T-cell (primary cell): Measurements from ENCODE around the gene DNAJC18. TPM values are rescaled to one million over a fixed set of nuclear protein-coding genes. Genes with fewer than 3 reads are reported as not detected.

Experiments
- ATAC-seq, 4 experiments: fragments of 200-7000 bp in 3 of 4; fragments of 150-1000 bp in 1 of 4; cut with Tn5 transposase; replicated peaks in 1 of 4; 1 replicate in 3 of 4; 2 replicates in 1 of 4; pipeline ENCODE4 v1.10.0; 2021; ENCODE audit warnings: moderate library complexity in 3 of 4, mild to moderate bottlenecking in 2 of 4, moderate number of reproducible peaks in 1 of 4
- CTCF ChIA-PET, 2 donors: fragments of 300-600 bp; sonication (Branson Sonifier 250); formaldehyde crosslinking; loops; one replicate each; lab custom pipeline; 2022; ENCODE audit warnings: antibody characterized with exemption in 2 of 2; lab: Charles Lee
- POLR2A ChIA-PET, 2 donors: fragments of 300-600 bp; sonication (Branson Sonifier 250); formaldehyde crosslinking; loops; one replicate each; lab custom pipeline; 2022; ENCODE audit warnings: antibody characterized with exemption in 2 of 2; lab: Charles Lee
- DNase-seq, 35 experiments: peaks; one replicate each; pipeline versions ENCODE4 v3.0.0 to v3.0.0-alpha.2; 2013 to 2023
- H3K27ac ChIP-seq: one replicate; pipeline ENCODE4 v1.5.1; 2013; ENCODE audit warnings: low read length
- H3K27me3 ChIP-seq, 2 experiments: replicated peaks in 1 of 2; 1 replicate in 1 of 2; 2 replicates in 1 of 2; pipeline versions ENCODE4 v1.6.1 to v1.7.0; 2013; ENCODE audit warnings: low read length in 1 of 2, mixed read lengths in 1 of 2; ENCODE audit not compliant: control insufficient read depth in 2 of 2, insufficient read depth in 2 of 2; ENCODE audit errors: extremely low read depth in 1 of 2
- H3K36me3 ChIP-seq, 2 donors: 1 replicate in 1 of 2; 2 replicates in 1 of 2; pipeline versions ENCODE4 v1.6.1 to v1.7.0; 2013; ENCODE audit warnings: low read length in 1 of 2; ENCODE audit not compliant: control insufficient read depth in 2 of 2, insufficient read depth in 1 of 2; ENCODE audit errors: extremely low read depth in 1 of 2
- H3K4me1 ChIP-seq, 2 experiments: 1 replicate in 1 of 2; 2 replicates in 1 of 2; pipeline versions ENCODE4 v1.6.1 to v1.7.0; 2013; ENCODE audit warnings: low read length in 2 of 2, mixed read lengths in 1 of 2; ENCODE audit not compliant: insufficient read depth in 2 of 2, control insufficient read depth in 1 of 2; ENCODE audit errors: extremely low read depth in 1 of 2
- H3K4me3 ChIP-seq, 2 donors: 1 replicate in 1 of 2; 2 replicates in 1 of 2; pipeline versions ENCODE4 v1.5.1 to v1.7.0; 2013; ENCODE audit warnings: mild to moderate bottlenecking in 2 of 2, low read length in 1 of 2, moderate library complexity in 1 of 2; ENCODE audit not compliant: control insufficient read depth in 1 of 2; ENCODE audit errors: extremely low read depth in 1 of 2
- H3K9me3 ChIP-seq: 2 replicates; pipeline ENCODE4 v1.7.0; 2013
- H3K27ac Mint-ChIP-seq, 2 donors: one replicate each; pipeline ENCODE4 v1.8.0; 2020 to 2021; ENCODE audit warnings: mild to moderate bottlenecking in 2 of 2, mixed read lengths in 2 of 2
- H3K27me3 Mint-ChIP-seq, 2 donors: one replicate each; pipeline ENCODE4 v1.8.0; 2021 to 2022; ENCODE audit warnings: mixed read lengths in 2 of 2
- H3K36me3 Mint-ChIP-seq: one replicate; pipeline ENCODE4 v1.8.0; 2021; ENCODE audit warnings: mixed read lengths
- H3K4me1 Mint-ChIP-seq, 3 donors: one replicate each; pipeline ENCODE4 v1.8.0; 2020 to 2022; ENCODE audit warnings: mixed read lengths in 3 of 3, mild to moderate bottlenecking in 1 of 3
- H3K4me3 Mint-ChIP-seq, 3 donors: one replicate each; pipeline ENCODE4 v1.8.0; 2020 to 2022; ENCODE audit warnings: mild to moderate bottlenecking in 3 of 3, mixed read lengths in 3 of 3, moderate library complexity in 3 of 3
- H3K9me3 Mint-ChIP-seq, 3 donors: one replicate each; pipeline ENCODE4 v1.8.0; 2020 to 2022; ENCODE audit warnings: mixed read lengths in 3 of 3
- WGBS: methylation state at CpG from one replicate; pipeline ENCODE4 v1.1.5; 2013; ENCODE audit warnings: missing lambda C conversion rate; ENCODE audit not compliant: insufficient coverage; 5-methylcytosine and 5-hydroxymethylcytosine counted together
- total RNA-seq, 35 experiments: library from RNA in 6 of 35; stranded (reverse) in 6 of 35; fragments of 120-200 nt in 1 of 35; gene quantifications; one replicate each; pipeline versions ENCODE4 v1.2.1 to v1.2.4 and lab custom pipeline; 2013 to 2026

Gene DNAJC18
- total RNA-seq, 5 donors from 2014 or later (not counting 1 experiment from before 2014, with no cell fraction given), result 4.7 to 7.2 (median 6.4) TPM

- H3K4me1 ChIP-seq, result peaks cover 32 to 64% of the 10 kb centered on the region in 2 experiments
- CTCF ChIA-PET, result no interaction called here
- WGBS, result 22% methylated on average over 3 of the region's 3 CpGs
- POLR2A ChIA-PET, result interaction anchor here in 1 of 2 donors (0.6 kb wide), 1 partner anchor 24 kb away, joined by 6 read pairs; no protein-coding TSS in a partner anchor
- no peaks in the 10 kb centered on the region for H3K27me3 Mint-ChIP-seq
- H3K27ac ChIP-seq, result peak overlapping the region; percentile 61
- no peaks in the 10 kb centered on the region for H3K9me3 ChIP-seq
- no peaks in the 10 kb centered on the region for H3K27me3 ChIP-seq
- H3K27ac Mint-ChIP-seq, result peak overlapping the region; percentile 40 to 76
- H3K9me3 Mint-ChIP-seq, result no peaks in the 10 kb centered on the region
- H3K4me3 ChIP-seq, result no peak overlapping the region
- ATAC-seq (peak in 1 of 4 experiments; percentile 8), DNase-seq (peak in 19 of 35 experiments; percentile 14 to 61 (median 35))
- peak overlapping the region in 1 of 3 donors; percentile 37 for H3K4me3 Mint-ChIP-seq
- no peaks in the 10 kb centered on the region for H3K36me3 Mint-ChIP-seq
- peaks cover 43 to 55% (median 47%) of the 10 kb centered on the region in 3 donors for H3K4me1 Mint-ChIP-seq
- H3K36me3 ChIP-seq, result no peaks in the 10 kb centered on the region
Observed at GRCh38 chr5:139453683-139454567, 14.6 kb upstream of the DNAJC18 start.

- H3K27ac ChIP-seq, result peak overlapping the region; percentile 20
- DNase-seq (no peak), ATAC-seq (no peak)
- H3K9me3 ChIP-seq, result no peaks in the 10 kb centered on the region
- no peaks in the 10 kb centered on the region for H3K9me3 Mint-ChIP-seq
- H3K27ac Mint-ChIP-seq, result no peak overlapping the region
- CTCF ChIA-PET, result no interaction called here
- H3K4me1 ChIP-seq, result peaks cover 21 to 46% of the 10 kb centered on the region in 2 experiments
- 69% methylated on average over 2 of the region's 3 CpGs for WGBS
- no peak overlapping the region for H3K4me3 ChIP-seq
- POLR2A ChIA-PET, result no interaction called here
- H3K4me3 Mint-ChIP-seq, result no peak overlapping the region
- H3K27me3 ChIP-seq, result no peaks in the 10 kb centered on the region
- H3K36me3 Mint-ChIP-seq, result no peaks in the 10 kb centered on the region
- no peaks in the 10 kb centered on the region for H3K36me3 ChIP-seq
- no peaks in the 10 kb centered on the region for H3K27me3 Mint-ChIP-seq
- H3K4me1 Mint-ChIP-seq, result peaks cover 41 to 52% (median 45%) of the 10 kb centered on the region in 3 donors
Observed at GRCh38 chr5:139451878-139452660, 12.7 kb upstream of the DNAJC18 start.

GRCh38 chr5:139451176-139451575 lies 11.9 kb upstream of the DNAJC18 start:
- peaks cover 36 to 51% (median 46%) of the 10 kb centered on the region in 3 donors for H3K4me1 Mint-ChIP-seq
- H3K9me3 Mint-ChIP-seq, result no peaks in the 10 kb centered on the region
- no peak overlapping the region for H3K27ac ChIP-seq
- H3K27ac Mint-ChIP-seq, result no peak overlapping the region
- peaks cover 21 to 42% of the 10 kb centered on the region in 2 experiments for H3K4me1 ChIP-seq
- WGBS, result 44% methylated on average over 2 of the region's 2 CpGs
- no peak overlapping the region for H3K4me3 ChIP-seq
- no peaks in the 10 kb centered on the region for H3K36me3 ChIP-seq
- H3K9me3 ChIP-seq, result no peaks in the 10 kb centered on the region
- no peaks in the 10 kb centered on the region for H3K27me3 ChIP-seq
- POLR2A ChIA-PET, result interaction anchor here in 1 of 2 donors (0.6 kb wide), 1 partner anchor 34 kb away, joined by 8 read pairs; no protein-coding TSS in a partner anchor
- CTCF ChIA-PET, result interaction anchor here in 1 of 2 donors (1.2 kb wide), 1 partner anchor 21 kb away, joined by 6 read pairs; no protein-coding TSS in a partner anchor
- no peak for DNase-seq
- H3K4me3 Mint-ChIP-seq, result no peak overlapping the region
- no peak for ATAC-seq
- H3K36me3 Mint-ChIP-seq, result no peaks in the 10 kb centered on the region
- H3K27me3 Mint-ChIP-seq, result no peaks in the 10 kb centered on the region

- DNase-seq, result no peak
- Histone ChIP-seq H3K27me3 (peaks cover 0 to 3% of the 10 kb centered on the region in 2 experiments), H3K4me1 (peaks cover 27 to 41% of the 10 kb centered on the region in 2 experiments), H3K9me3 (no peaks in the 10 kb centered on the region), H3K27ac (no peak overlapping the region), H3K36me3 (no peaks in the 10 kb centered on the region), H3K4me3 (no peak overlapping the region)
- no CpG with 5 or more reads among the region's 5 CpGs for WGBS
- ChIA-PET POLR2A (interaction anchor here in 1 of 2 donors (0.6 to 0.7 kb wide), 2 partner anchors 7 to 140 kb away, joined by 3 to 6 read pairs; no protein-coding TSS in a partner anchor), CTCF (interaction anchor here in 1 of 2 donors (0.6 to 0.7 kb wide), 2 partner anchors 10 to 39 kb away, joined by 3 to 4 read pairs; no protein-coding TSS in a partner anchor)
- H3K4me1 Mint-ChIP-seq, result peaks cover 42 to 59% (median 49%) of the 10 kb centered on the region in 3 donors
- H3K27me3 Mint-ChIP-seq, result no peaks in the 10 kb centered on the region
- H3K9me3 Mint-ChIP-seq, result no peaks in the 10 kb centered on the region
- H3K36me3 Mint-ChIP-seq, result no peaks in the 10 kb centered on the region
- no peak overlapping the region for H3K27ac Mint-ChIP-seq
- ATAC-seq, result no peak
- H3K4me3 Mint-ChIP-seq, result no peak overlapping the region
Observed at GRCh38 chr5:139446956-139447779, 7.8 kb upstream of the DNAJC18 start.

- no peaks in the 10 kb centered on the region for H3K9me3 Mint-ChIP-seq
- Histone ChIP-seq H3K36me3 (no peaks in the 10 kb centered on the region), H3K9me3 (no peaks in the 10 kb centered on the region), H3K4me3 (no peak overlapping the region), H3K27me3 (peaks cover 0 to 5% of the 10 kb centered on the region in 2 experiments), H3K4me1 (peaks cover 17 to 25% of the 10 kb centered on the region in 2 experiments), H3K27ac (no peak overlapping the region)
- ChIA-PET CTCF (interaction anchor here in 1 of 2 donors (0.6 kb wide), 1 partner anchor 12 kb away, joined by 3 read pairs; no protein-coding TSS in a partner anchor), POLR2A (no interaction called here)
- no peak overlapping the region for H3K4me3 Mint-ChIP-seq
- H3K27ac Mint-ChIP-seq, result peak overlapping the region in 1 of 2 donors; percentile 23
- peaks cover 43 to 65% (median 49%) of the 10 kb centered on the region in 3 donors for H3K4me1 Mint-ChIP-seq
- no peaks in the 10 kb centered on the region for H3K36me3 Mint-ChIP-seq
- no peak for DNase-seq
- WGBS, result 94% methylated on average over 4 of the region's 7 CpGs
- no peak for ATAC-seq
- no peaks in the 10 kb centered on the region for H3K27me3 Mint-ChIP-seq
Observed at GRCh38 chr5:139445325-139446170, 6.2 kb upstream of the DNAJC18 start.
